Activated naive CD4-positive, alpha-beta T cell treated with anti-CD3 and anti-CD28 coated beads, Interleukin-2, amount 50 U/mL, for 24 hours (primary cell): ENCODE measurements around the gene NCKAP5.
"Not testable (repeated sequence)": the region's sequence is repeated elsewhere in the genome, so short reads cannot be mapped to it uniquely, and the experiment has no call there.

Experiments used
- H3K27ac Mint-ChIP-seq: one replicate; pipeline ENCODE4 v1.8.0; 2021; ENCODE audit warnings: mild to moderate bottlenecking, mixed read lengths
- H3K27me3 Mint-ChIP-seq: one replicate; pipeline ENCODE4 v1.8.0; 2021; ENCODE audit warnings: mixed read lengths
- H3K36me3 Mint-ChIP-seq: one replicate; pipeline ENCODE4 v1.8.0; 2021; ENCODE audit warnings: mixed read lengths
- H3K4me1 Mint-ChIP-seq: one replicate; pipeline ENCODE4 v1.8.0; 2021; ENCODE audit warnings: mixed read lengths
- H3K4me3 Mint-ChIP-seq: one replicate; pipeline ENCODE4 v1.8.0; 2021; ENCODE audit warnings: mild to moderate bottlenecking, mixed read lengths
- H3K9me3 Mint-ChIP-seq: one replicate; pipeline ENCODE4 v1.8.0; 2021; ENCODE audit warnings: mixed read lengths

The NCKAP5 gene

GRCh38 chr2:133480707-133481429 lies 87.4 kb downstream of the NCKAP5 start:
- H3K27me3 Mint-ChIP-seq, result peaks cover 5% of the 10 kb centered on the region
- H3K4me1 Mint-ChIP-seq, result no peaks in the 10 kb centered on the region
- H3K9me3 Mint-ChIP-seq, result no peaks in the 10 kb centered on the region
- no peaks in the 10 kb centered on the region for H3K36me3 Mint-ChIP-seq
- H3K27ac Mint-ChIP-seq, result no peak overlapping the region
- no peak overlapping the region for H3K4me3 Mint-ChIP-seq

GRCh38 chr2:133477616-133477990 lies 90.7 kb downstream of the NCKAP5 start:
- H3K9me3 Mint-ChIP-seq, result no peaks in the 10 kb centered on the region
- no peaks in the 10 kb centered on the region for H3K27me3 Mint-ChIP-seq
- H3K4me1 Mint-ChIP-seq, result no peaks in the 10 kb centered on the region
- H3K4me3 Mint-ChIP-seq, result no peak overlapping the region
- no peaks in the 10 kb centered on the region for H3K36me3 Mint-ChIP-seq
- no peak overlapping the region for H3K27ac Mint-ChIP-seq

GRCh38 chr2:133476931-133477615 lies 91.2 kb downstream of the NCKAP5 start:
- no peak overlapping the region for H3K27ac Mint-ChIP-seq

GRCh38 chr2:133476286-133476685 lies 92.0 kb downstream of the NCKAP5 start:
- no peak overlapping the region for H3K4me3 Mint-ChIP-seq
- no peaks in the 10 kb centered on the region for H3K9me3 Mint-ChIP-seq
- H3K27ac Mint-ChIP-seq, result no peak overlapping the region
- peaks cover 2% of the 10 kb centered on the region for H3K27me3 Mint-ChIP-seq
- no peaks in the 10 kb centered on the region for H3K36me3 Mint-ChIP-seq
- H3K4me1 Mint-ChIP-seq, result no peaks in the 10 kb centered on the region

More at GRCh38 chr2:133476931-133477615, 91.2 kb downstream of the NCKAP5 start:
- Mint-ChIP-seq H3K27me3 (peaks cover 2% of the 10 kb centered on the region), H3K4me1 (no peaks in the 10 kb centered on the region), H3K9me3 (no peaks in the 10 kb centered on the region), H3K36me3 (no peaks in the 10 kb centered on the region), H3K4me3 (no peak overlapping the region)

GRCh38 chr2:133475610-133476009 lies 92.7 kb downstream of the NCKAP5 start:
- Mint-ChIP-seq H3K27ac (no peak overlapping the region), H3K4me1 (no peaks in the 10 kb centered on the region), H3K27me3 (peaks cover 2% of the 10 kb centered on the region), H3K36me3 (no peaks in the 10 kb centered on the region), H3K4me3 (no peak overlapping the region), H3K9me3 (no peaks in the 10 kb centered on the region)

- H3K4me1 Mint-ChIP-seq, H3K27me3 Mint-ChIP-seq, H3K9me3 Mint-ChIP-seq, H3K36me3 Mint-ChIP-seq, H3K4me3 Mint-ChIP-seq, H3K27ac Mint-ChIP-seq: not testable (repeated sequence)
Observed at GRCh38 chr2:133470446-133470845, 97.8 kb downstream of the NCKAP5 start.

GRCh38 chr2:133462811-133463210 lies 105.5 kb downstream of the NCKAP5 start:
- H3K27me3 Mint-ChIP-seq, result no peaks in the 10 kb centered on the region
- H3K36me3 Mint-ChIP-seq, result no peaks in the 10 kb centered on the region
- no peak overlapping the region for H3K4me3 Mint-ChIP-seq
- H3K4me1 Mint-ChIP-seq, result no peaks in the 10 kb centered on the region
- no peak overlapping the region for H3K27ac Mint-ChIP-seq
- no peaks in the 10 kb centered on the region for H3K9me3 Mint-ChIP-seq

GRCh38 chr2:133461484-133461883 lies 106.8 kb downstream of the NCKAP5 start:
- Mint-ChIP-seq H3K36me3 (no peaks in the 10 kb centered on the region), H3K4me1 (no peaks in the 10 kb centered on the region), H3K27me3 (no peaks in the 10 kb centered on the region), H3K9me3 (no peaks in the 10 kb centered on the region), H3K4me3 (no peak overlapping the region), H3K27ac (no peak overlapping the region)

- H3K27ac Mint-ChIP-seq, result no peak overlapping the region
- no peaks in the 10 kb centered on the region for H3K36me3 Mint-ChIP-seq
- H3K4me3 Mint-ChIP-seq, result no peak overlapping the region
- no peaks in the 10 kb centered on the region for H3K27me3 Mint-ChIP-seq
- H3K9me3 Mint-ChIP-seq, result no peaks in the 10 kb centered on the region
- no peaks in the 10 kb centered on the region for H3K4me1 Mint-ChIP-seq
Observed at GRCh38 chr2:133459590-133459989, 108.7 kb downstream of the NCKAP5 start.

GRCh38 chr2:133458280-133458679 lies 110.0 kb downstream of the NCKAP5 start:
- no peaks in the 10 kb centered on the region for H3K36me3 Mint-ChIP-seq

GRCh38 chr2:133457861-133458260 lies 110.4 kb downstream of the NCKAP5 start:
- Mint-ChIP-seq H3K4me1 (no peaks in the 10 kb centered on the region), H3K36me3 (no peaks in the 10 kb centered on the region), H3K9me3 (peaks cover 6% of the 10 kb centered on the region), H3K4me3 (no peak overlapping the region), H3K27ac (no peak overlapping the region), H3K27me3 (no peaks in the 10 kb centered on the region)

More at GRCh38 chr2:133458280-133458679, 110.0 kb downstream of the NCKAP5 start:
- Mint-ChIP-seq H3K4me3 (no peak overlapping the region), H3K4me1 (no peaks in the 10 kb centered on the region), H3K27me3 (no peaks in the 10 kb centered on the region), H3K9me3 (peaks cover 2% of the 10 kb centered on the region), H3K27ac (no peak overlapping the region)

- peaks cover 8% of the 10 kb centered on the region for H3K9me3 Mint-ChIP-seq
- no peaks in the 10 kb centered on the region for H3K4me1 Mint-ChIP-seq
- no peaks in the 10 kb centered on the region for H3K36me3 Mint-ChIP-seq
- H3K27ac Mint-ChIP-seq, result no peak overlapping the region
- H3K4me3 Mint-ChIP-seq, result no peak overlapping the region
- no peaks in the 10 kb centered on the region for H3K27me3 Mint-ChIP-seq
Observed at GRCh38 chr2:133456971-133457370, 111.3 kb downstream of the NCKAP5 start.

- Mint-ChIP-seq H3K27me3 (no peaks in the 10 kb centered on the region), H3K4me1 (no peaks in the 10 kb centered on the region), H3K36me3 (no peaks in the 10 kb centered on the region), H3K27ac (no peak overlapping the region), H3K9me3 (peaks cover 8% of the 10 kb centered on the region), H3K4me3 (no peak overlapping the region)
Observed at GRCh38 chr2:133456156-133456555, 112.1 kb downstream of the NCKAP5 start.

- Mint-ChIP-seq H3K27me3 (no peaks in the 10 kb centered on the region), H3K36me3 (no peaks in the 10 kb centered on the region), H3K4me1 (no peaks in the 10 kb centered on the region), H3K4me3 (no peak overlapping the region), H3K9me3 (peaks cover 8% of the 10 kb centered on the region), H3K27ac (no peak overlapping the region)
Observed at GRCh38 chr2:133453032-133453431, 115.2 kb downstream of the NCKAP5 start.

- H3K9me3 Mint-ChIP-seq, result peaks cover 8% of the 10 kb centered on the region
- no peaks in the 10 kb centered on the region for H3K4me1 Mint-ChIP-seq
- H3K36me3 Mint-ChIP-seq, result no peaks in the 10 kb centered on the region
- H3K4me3 Mint-ChIP-seq, result no peak overlapping the region
- H3K27me3 Mint-ChIP-seq, result no peaks in the 10 kb centered on the region
- H3K27ac Mint-ChIP-seq, result no peak overlapping the region
Observed at GRCh38 chr2:133452583-133452982, 115.7 kb downstream of the NCKAP5 start.

GRCh38 chr2:133452146-133452545 lies 116.1 kb downstream of the NCKAP5 start:
- no peaks in the 10 kb centered on the region for H3K27me3 Mint-ChIP-seq
- H3K4me3 Mint-ChIP-seq, result no peak overlapping the region
- H3K36me3 Mint-ChIP-seq, result no peaks in the 10 kb centered on the region
- H3K27ac Mint-ChIP-seq, result no peak overlapping the region
- peaks cover 8% of the 10 kb centered on the region for H3K9me3 Mint-ChIP-seq
- no peaks in the 10 kb centered on the region for H3K4me1 Mint-ChIP-seq
